ENCODE measurements around the gene KBTBD12.

The KBTBD12 gene

GRCh38 chr3:127967316-127967715 lies 52.3 kb downstream of the KBTBD12 start:
- no peak overlapping the region for H3K4me3 ChIP-seq (ENCODE audit: low read depth, low read length)
- DNase-seq (ENCODE audit: low read depth): no peak
- TF ChIP-seq, protein P1, sequence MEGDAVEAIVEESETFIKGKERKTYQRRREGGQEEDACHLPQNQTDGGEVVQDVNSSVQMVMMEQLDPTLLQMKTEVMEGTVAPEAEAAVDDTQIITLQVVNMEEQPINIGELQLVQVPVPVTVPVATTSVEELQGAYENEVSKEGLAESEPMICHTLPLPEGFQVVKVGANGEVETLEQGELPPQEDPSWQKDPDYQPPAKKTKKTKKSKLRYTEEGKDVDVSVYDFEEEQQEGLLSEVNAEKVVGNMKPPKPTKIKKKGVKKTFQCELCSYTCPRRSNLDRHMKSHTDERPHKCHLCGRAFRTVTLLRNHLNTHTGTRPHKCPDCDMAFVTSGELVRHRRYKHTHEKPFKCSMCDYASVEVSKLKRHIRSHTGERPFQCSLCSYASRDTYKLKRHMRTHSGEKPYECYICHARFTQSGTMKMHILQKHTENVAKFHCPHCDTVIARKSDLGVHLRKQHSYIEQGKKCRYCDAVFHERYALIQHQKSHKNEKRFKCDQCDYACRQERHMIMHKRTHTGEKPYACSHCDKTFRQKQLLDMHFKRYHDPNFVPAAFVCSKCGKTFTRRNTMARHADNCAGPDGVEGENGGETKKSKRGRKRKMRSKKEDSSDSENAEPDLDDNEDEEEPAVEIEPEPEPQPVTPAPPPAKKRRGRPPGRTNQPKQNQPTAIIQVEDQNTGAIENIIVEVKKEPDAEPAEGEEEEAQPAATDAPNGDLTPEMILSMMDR (IDR thresholded peaks at IDR 0.05; ENCODE audit: low read depth, low read length, missing control alignments): no peak

GRCh38 chr3:127970966-127971592 lies 56.0 kb downstream of the KBTBD12 start:
- TF ChIP-seq, protein P1 (IDR thresholded peaks at IDR 0.05; ENCODE audit: low read depth, low read length, missing control alignments): peak; percentile 85
- H3K4me3 ChIP-seq (ENCODE audit: low read depth, low read length): no peak overlapping the region
- peak; percentile 47 for DNase-seq (ENCODE audit: low read depth)

DNA sequence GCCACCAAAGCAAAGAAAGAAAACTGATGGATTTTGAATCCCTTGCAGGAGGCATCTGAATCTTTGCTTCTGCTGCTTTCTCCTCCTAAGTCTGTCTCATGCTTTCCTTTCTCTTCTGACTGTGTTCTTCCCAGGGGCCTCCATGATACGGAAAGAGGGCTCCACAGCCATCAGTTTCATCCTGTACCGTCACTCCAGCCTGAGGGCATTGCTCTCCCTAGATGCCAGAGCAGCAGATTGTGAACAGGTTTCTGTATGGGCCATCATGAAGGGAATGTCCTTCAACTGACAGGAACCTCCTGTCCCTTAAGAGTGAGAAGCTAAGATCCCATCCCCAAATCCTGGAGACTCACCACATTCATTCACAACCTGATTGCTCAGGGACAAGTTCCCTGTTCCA lies 59.2 kb downstream of the KBTBD12 start:
- DNase-seq (ENCODE audit: low read depth): no peak
- TF ChIP-seq, protein P1 (IDR thresholded peaks at IDR 0.05; ENCODE audit: low read depth, low read length, missing control alignments): no peak
- no peak overlapping the region for H3K4me3 ChIP-seq (ENCODE audit: low read depth, low read length)

GRCh38 chr3:127975153-127976029 lies 60.4 kb downstream of the KBTBD12 start:
- no peak overlapping the region for H3K4me3 ChIP-seq (ENCODE audit: low read depth, low read length)
- TF ChIP-seq, protein P1 (IDR thresholded peaks at IDR 0.05; ENCODE audit: low read depth, low read length, missing control alignments): no peak
- no peak for DNase-seq (ENCODE audit: low read depth)

DNA sequence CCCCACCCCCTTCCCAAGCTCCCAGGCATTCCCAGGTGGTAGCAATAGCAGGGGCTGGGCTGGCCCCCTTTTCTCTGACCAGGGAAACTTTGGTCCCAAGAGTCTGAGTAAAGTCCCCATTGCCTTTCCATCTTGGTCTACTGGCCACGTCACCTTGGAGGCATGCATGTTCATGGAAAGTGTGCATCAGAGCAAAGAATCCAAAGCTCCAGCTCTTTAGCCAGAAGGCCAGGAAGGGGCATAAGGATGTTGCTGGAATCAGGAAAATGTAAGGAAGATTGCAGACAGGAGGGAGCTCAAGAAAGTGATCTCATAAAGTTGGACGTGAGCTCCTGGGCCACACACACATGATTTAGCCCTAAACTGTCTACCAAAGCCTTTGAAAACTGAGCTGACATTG lies 63.6 kb downstream of the KBTBD12 start:
- no peak for DNase-seq (ENCODE audit: low read depth)
- no peak overlapping the region for H3K4me3 ChIP-seq (ENCODE audit: low read depth, low read length)
- TF ChIP-seq, protein P1 (IDR thresholded peaks at IDR 0.05; ENCODE audit: low read depth, low read length, missing control alignments): no peak

GRCh38 chr3:127979473-127979872 lies 64.4 kb downstream of the KBTBD12 start:
- DNase-seq (ENCODE audit: low read depth): no peak
- no peak overlapping the region for H3K4me3 ChIP-seq (ENCODE audit: low read depth, low read length)
- TF ChIP-seq, protein P1 (IDR thresholded peaks at IDR 0.05; ENCODE audit: low read depth, low read length, missing control alignments): no peak

Measured in GM12864 (cell line).